ENCODE data around the gene UEVLD.

The UEVLD gene

DNA sequence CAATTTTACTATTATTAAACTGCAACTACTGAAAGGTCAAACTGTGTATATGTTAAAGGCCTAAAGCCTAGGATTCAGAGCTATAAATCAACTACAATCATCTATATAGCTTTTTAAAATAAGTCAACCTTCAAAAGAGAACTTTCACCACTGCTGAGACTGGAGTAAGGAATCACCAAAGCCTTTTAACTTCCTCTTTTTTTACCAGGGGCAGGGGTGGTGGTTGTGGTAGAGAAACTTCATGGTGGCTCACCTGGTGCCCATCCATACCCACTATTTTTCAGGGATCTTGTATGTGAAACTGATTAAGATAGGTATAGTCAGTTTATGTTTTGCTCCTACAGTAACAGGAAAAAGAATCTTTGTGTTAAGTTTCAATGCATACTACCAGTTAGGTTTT is 93.3 kb downstream of the UEVLD start:
- peaks cover 12% of the 10 kb centered on the region for H3K4me1 ChIP-seq (ENCODE audit: insufficient read depth, low read length, severe bottlenecking)
- no peak overlapping the region for H3K4me3 ChIP-seq (ENCODE audit: low read depth, low read length, poor library complexity, severe bottlenecking)
- TF ChIP-seq CTCF (IDR thresholded peaks at IDR 0.05; ENCODE audit: low read length) (no peak), EZH2 (IDR thresholded peaks at IDR 0.05; ENCODE audit: borderline replicate concordance, low read length) (no peak)
- H3F3A ChIP-seq (ENCODE audit: insufficient read depth, low read length) = no peaks in the 10 kb centered on the region; the same call in 1 of the 2 replicates
- H3K36me3 ChIP-seq (ENCODE audit: insufficient read depth, low read length) = peaks cover 50% of the 10 kb centered on the region
- no peaks in the 10 kb centered on the region for H3K27me3 ChIP-seq (ENCODE audit: insufficient read depth, low read length)
- H3K27ac ChIP-seq (ENCODE audit: low read depth, low read length, poor library complexity, severe bottlenecking) = no peak overlapping the region
- H2AFZ ChIP-seq (ENCODE audit: low read length) = no peak overlapping the region
- no peak overlapping the region for H3K9ac ChIP-seq (ENCODE audit: low read length)
- H3K9me2 ChIP-seq (ENCODE audit: low read depth, low read length) = no peaks in the 10 kb centered on the region
- H3K79me2 ChIP-seq (ENCODE audit: insufficient read depth, low read length) = no peaks in the 10 kb centered on the region
- H3K4me2 ChIP-seq (ENCODE audit: low read length) = no peak overlapping the region
- no peaks in the 10 kb centered on the region for H4K20me1 ChIP-seq (ENCODE audit: insufficient read depth, low read length)
- no peaks in the 10 kb centered on the region for H3K9me3 ChIP-seq (ENCODE audit: low read length)

GRCh38 chr11:18493310-18493709 is 95.2 kb downstream of the UEVLD start:
- Histone ChIP-seq H3K9ac (ENCODE audit: low read length) (no peak overlapping the region), H3K9me2 (ENCODE audit: low read depth, low read length) (no peaks in the 10 kb centered on the region), H3K36me3 (ENCODE audit: insufficient read depth, low read length) (peaks cover 47% of the 10 kb centered on the region), H3K9me3 (ENCODE audit: low read length) (no peaks in the 10 kb centered on the region), H3K4me1 (ENCODE audit: insufficient read depth, low read length, severe bottlenecking) (peaks cover 12% of the 10 kb centered on the region), H4K20me1 (ENCODE audit: insufficient read depth, low read length) (no peaks in the 10 kb centered on the region), H3K4me2 (ENCODE audit: low read length) (no peak overlapping the region), H2AFZ (ENCODE audit: low read length) (no peak overlapping the region), H3K27ac (ENCODE audit: low read depth, low read length, poor library complexity, severe bottlenecking) (no peak overlapping the region), H3K79me2 (ENCODE audit: insufficient read depth, low read length) (no peaks in the 10 kb centered on the region), H3K27me3 (ENCODE audit: insufficient read depth, low read length) (no peaks in the 10 kb centered on the region), H3F3A (ENCODE audit: insufficient read depth, low read length) (no peaks in the 10 kb centered on the region; the same call in 1 of the 2 replicates), H3K4me3 (ENCODE audit: low read depth, low read length, poor library complexity, severe bottlenecking) (no peak overlapping the region)
- no peak for TF ChIP-seq CTCF (IDR thresholded peaks at IDR 0.05; ENCODE audit: low read length)
- no peak for TF ChIP-seq EZH2 (IDR thresholded peaks at IDR 0.05; ENCODE audit: borderline replicate concordance, low read length)

GRCh38 chr11:18492888-18493287 is 95.6 kb downstream of the UEVLD start:
- Histone ChIP-seq H3K27me3 (ENCODE audit: insufficient read depth, low read length) (no peaks in the 10 kb centered on the region), H3K4me2 (ENCODE audit: low read length) (no peak overlapping the region), H3K4me3 (ENCODE audit: low read depth, low read length, poor library complexity, severe bottlenecking) (no peak overlapping the region), H4K20me1 (ENCODE audit: insufficient read depth, low read length) (no peaks in the 10 kb centered on the region), H3F3A (ENCODE audit: insufficient read depth, low read length) (no peaks in the 10 kb centered on the region; the same call in 1 of the 2 replicates), H2AFZ (ENCODE audit: low read length) (no peak overlapping the region), H3K9me2 (ENCODE audit: low read depth, low read length) (no peaks in the 10 kb centered on the region), H3K36me3 (ENCODE audit: insufficient read depth, low read length) (peaks cover 46% of the 10 kb centered on the region), H3K9ac (ENCODE audit: low read length) (no peak overlapping the region), H3K79me2 (ENCODE audit: insufficient read depth, low read length) (no peaks in the 10 kb centered on the region), H3K9me3 (ENCODE audit: low read length) (no peaks in the 10 kb centered on the region), H3K4me1 (ENCODE audit: insufficient read depth, low read length, severe bottlenecking) (peaks cover 12% of the 10 kb centered on the region), H3K27ac (ENCODE audit: low read depth, low read length, poor library complexity, severe bottlenecking) (no peak overlapping the region)
- TF ChIP-seq EZH2 (IDR thresholded peaks at IDR 0.05; ENCODE audit: borderline replicate concordance, low read length) (no peak), CTCF (IDR thresholded peaks at IDR 0.05; ENCODE audit: low read length) (no peak)
